Stimulated activated effector memory CD8-positive, alpha-beta T cell treated with anti-CD3 and anti-CD28 coated beads, Interleukin-12 subunit alpha, Interleukin-12 subunit beta, amount 100 ng/mL, for 72 hours (primary cell): ENCODE data around the gene COPS3.

Source experiments
- ATAC-seq: fragments of 150-1000 bp; cut with Tn5 transposase; 2 replicates; pipeline ENCODE4 v1.10.0; 2021
- DNase-seq, 2 donors: peaks; one replicate each; pipeline ENCODE4 v3.0.0; 2021 to 2022; ENCODE audit warnings: low spot score in 2 of 2
- H3K27ac Mint-ChIP-seq: one replicate; pipeline ENCODE4 v1.8.0; 2022; ENCODE audit warnings: mild to moderate bottlenecking, mixed read lengths
- H3K36me3 Mint-ChIP-seq: one replicate; pipeline ENCODE4 v1.8.0; 2022; ENCODE audit warnings: mild to moderate bottlenecking, mixed read lengths
- H3K4me1 Mint-ChIP-seq: one replicate; pipeline ENCODE4 v1.8.0; 2022; ENCODE audit warnings: mixed read lengths
- H3K4me3 Mint-ChIP-seq: one replicate; pipeline ENCODE4 v1.8.0; 2022; ENCODE audit warnings: mild to moderate bottlenecking, mixed read lengths
- H3K9me3 Mint-ChIP-seq: one replicate; pipeline ENCODE4 v1.8.0; 2022; ENCODE audit warnings: mixed read lengths

Gene COPS3

DNA sequence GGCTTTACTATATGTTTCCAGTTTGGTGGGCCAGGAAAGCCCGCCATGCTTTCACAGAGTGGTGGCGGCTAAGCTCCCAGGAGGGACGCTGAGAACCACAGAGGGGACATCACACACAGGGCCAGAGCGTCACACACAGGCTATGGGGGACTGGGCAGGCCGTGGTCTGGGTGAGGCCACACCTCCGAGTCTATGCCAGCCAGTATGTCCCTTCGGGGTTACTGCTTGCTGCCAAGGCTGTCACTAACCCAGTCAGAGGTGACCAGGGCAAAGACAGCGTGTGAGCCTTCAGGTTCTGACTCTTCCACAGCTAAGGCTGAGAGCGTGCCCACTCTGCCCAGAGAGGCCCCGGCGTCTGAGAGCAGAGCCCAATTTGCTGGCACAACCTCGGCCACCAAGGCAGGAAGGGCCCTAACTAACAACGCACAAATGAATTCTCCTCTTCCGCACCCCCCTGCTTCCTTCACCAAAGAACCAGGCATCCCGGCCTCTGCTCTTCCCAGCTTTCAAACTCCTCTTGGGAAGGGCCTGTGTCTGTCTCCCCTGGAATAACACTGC is 77.8 kb downstream of the COPS3 start:
- peak overlapping the region; percentile 78 for H3K4me3 Mint-ChIP-seq

GRCh38 chr17:17201907-17202306 is 79.1 kb downstream of the COPS3 start:
- H3K4me1 Mint-ChIP-seq, result peaks cover 32% of the 10 kb centered on the region
- DNase-seq (no peak), ATAC-seq (no peak)
- no peak overlapping the region for H3K4me3 Mint-ChIP-seq
- H3K27ac Mint-ChIP-seq, result peak overlapping the region; percentile 34
- H3K9me3 Mint-ChIP-seq, result no peaks in the 10 kb centered on the region
- H3K36me3 Mint-ChIP-seq, result peaks cover 64% of the 10 kb centered on the region

More for the DNA sequence above, 77.8 kb downstream of the COPS3 start:
- DNase-seq, result no peak
- ATAC-seq, result no peak
- Mint-ChIP-seq H3K27ac (peak overlapping the region; percentile 95), H3K36me3 (peaks cover 63% of the 10 kb centered on the region), H3K4me1 (peaks cover 27% of the 10 kb centered on the region), H3K9me3 (no peaks in the 10 kb centered on the region)

DNA sequence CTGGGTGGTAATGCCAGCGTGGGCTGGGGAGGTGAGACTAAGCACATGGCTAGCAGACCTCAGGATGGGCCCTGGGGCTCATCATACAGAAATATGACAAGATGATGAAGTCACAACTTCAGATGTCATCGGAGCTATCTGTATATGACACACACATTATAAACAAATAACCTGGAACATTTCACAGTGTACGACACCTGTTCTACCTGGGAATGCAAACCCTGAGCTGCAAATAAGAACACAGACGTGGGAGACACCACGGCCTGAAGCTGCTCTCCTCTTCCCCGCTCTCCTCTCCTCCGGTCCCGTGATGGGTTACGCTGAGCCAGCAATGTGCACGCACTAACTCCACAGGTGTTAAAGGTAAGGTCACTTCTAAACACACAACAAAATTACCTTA is 79.8 kb downstream of the COPS3 start:
- ATAC-seq (no peak), DNase-seq (no peak)
- Mint-ChIP-seq H3K4me1 (peaks cover 27% of the 10 kb centered on the region), H3K27ac (peak overlapping the region; percentile 34), H3K9me3 (no peaks in the 10 kb centered on the region), H3K4me3 (no peak overlapping the region), H3K36me3 (peaks cover 58% of the 10 kb centered on the region)

DNA sequence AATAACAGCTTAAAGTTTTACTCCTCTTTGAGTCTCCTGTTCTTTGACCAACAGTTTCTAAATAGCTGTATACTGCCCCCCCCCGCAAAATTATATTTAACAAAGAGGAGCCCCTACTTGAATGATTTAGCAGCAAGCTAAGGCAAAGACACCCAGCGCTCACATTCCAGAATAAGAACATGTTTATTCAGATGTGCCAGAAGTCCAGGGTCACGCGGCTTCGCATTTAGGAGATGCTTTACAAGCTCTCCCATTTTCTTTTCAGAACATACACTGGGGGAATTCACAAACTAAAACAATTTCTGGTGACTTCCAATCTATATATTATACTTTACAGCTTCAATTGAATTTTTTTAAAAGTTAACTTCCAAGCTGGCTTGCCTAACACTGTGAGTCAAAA is 80.2 kb downstream of the COPS3 start:
- no peaks in the 10 kb centered on the region for H3K9me3 Mint-ChIP-seq
- DNase-seq (no peak), ATAC-seq (no peak)
- peak overlapping the region; percentile 60 for H3K27ac Mint-ChIP-seq
- no peak overlapping the region for H3K4me3 Mint-ChIP-seq
- peaks cover 27% of the 10 kb centered on the region for H3K4me1 Mint-ChIP-seq
- peaks cover 56% of the 10 kb centered on the region for H3K36me3 Mint-ChIP-seq

GRCh38 chr17:17200311-17200710 is 80.7 kb downstream of the COPS3 start:
- peaks cover 56% of the 10 kb centered on the region for H3K36me3 Mint-ChIP-seq
- ATAC-seq, result no peak
- no peaks in the 10 kb centered on the region for H3K9me3 Mint-ChIP-seq
- no peak overlapping the region for H3K4me3 Mint-ChIP-seq
- H3K4me1 Mint-ChIP-seq, result peaks cover 27% of the 10 kb centered on the region
- H3K27ac Mint-ChIP-seq, result peak overlapping the region; percentile 60
- no peak for DNase-seq

- Mint-ChIP-seq H3K27ac (no peak overlapping the region), H3K9me3 (no peaks in the 10 kb centered on the region), H3K4me1 (peaks cover 9% of the 10 kb centered on the region), H3K36me3 (peaks cover 40% of the 10 kb centered on the region), H3K4me3 (no peak overlapping the region)
- ATAC-seq, result no peak
- DNase-seq, result no peak
Measured at GRCh38 chr17:17198281-17198680, 82.8 kb downstream of the COPS3 start.

GRCh38 chr17:17196776-17197175 is 84.3 kb downstream of the COPS3 start:
- DNase-seq (no peak), ATAC-seq (no peak)
- no peaks in the 10 kb centered on the region for H3K9me3 Mint-ChIP-seq
- peaks cover 25% of the 10 kb centered on the region for H3K36me3 Mint-ChIP-seq
- peaks cover 9% of the 10 kb centered on the region for H3K4me1 Mint-ChIP-seq
- no peak overlapping the region for H3K4me3 Mint-ChIP-seq
- H3K27ac Mint-ChIP-seq, result no peak overlapping the region
